ENCODE measurements around the gene SMIM9.

SMIM9 gene

GRCh38 chrX:154812341-154813101 lies 21.9 kb downstream of the SMIM9 start:
- no peak overlapping the region for H3K27ac ChIP-seq
- TF ChIP-seq, protein P1, sequence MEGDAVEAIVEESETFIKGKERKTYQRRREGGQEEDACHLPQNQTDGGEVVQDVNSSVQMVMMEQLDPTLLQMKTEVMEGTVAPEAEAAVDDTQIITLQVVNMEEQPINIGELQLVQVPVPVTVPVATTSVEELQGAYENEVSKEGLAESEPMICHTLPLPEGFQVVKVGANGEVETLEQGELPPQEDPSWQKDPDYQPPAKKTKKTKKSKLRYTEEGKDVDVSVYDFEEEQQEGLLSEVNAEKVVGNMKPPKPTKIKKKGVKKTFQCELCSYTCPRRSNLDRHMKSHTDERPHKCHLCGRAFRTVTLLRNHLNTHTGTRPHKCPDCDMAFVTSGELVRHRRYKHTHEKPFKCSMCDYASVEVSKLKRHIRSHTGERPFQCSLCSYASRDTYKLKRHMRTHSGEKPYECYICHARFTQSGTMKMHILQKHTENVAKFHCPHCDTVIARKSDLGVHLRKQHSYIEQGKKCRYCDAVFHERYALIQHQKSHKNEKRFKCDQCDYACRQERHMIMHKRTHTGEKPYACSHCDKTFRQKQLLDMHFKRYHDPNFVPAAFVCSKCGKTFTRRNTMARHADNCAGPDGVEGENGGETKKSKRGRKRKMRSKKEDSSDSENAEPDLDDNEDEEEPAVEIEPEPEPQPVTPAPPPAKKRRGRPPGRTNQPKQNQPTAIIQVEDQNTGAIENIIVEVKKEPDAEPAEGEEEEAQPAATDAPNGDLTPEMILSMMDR (IDR thresholded peaks at IDR 0.05) = no peak
- TF ChIP-seq ZFX (IDR thresholded peaks at IDR 0.05; ENCODE audit: borderline replicate concordance) = no peak

DNA sequence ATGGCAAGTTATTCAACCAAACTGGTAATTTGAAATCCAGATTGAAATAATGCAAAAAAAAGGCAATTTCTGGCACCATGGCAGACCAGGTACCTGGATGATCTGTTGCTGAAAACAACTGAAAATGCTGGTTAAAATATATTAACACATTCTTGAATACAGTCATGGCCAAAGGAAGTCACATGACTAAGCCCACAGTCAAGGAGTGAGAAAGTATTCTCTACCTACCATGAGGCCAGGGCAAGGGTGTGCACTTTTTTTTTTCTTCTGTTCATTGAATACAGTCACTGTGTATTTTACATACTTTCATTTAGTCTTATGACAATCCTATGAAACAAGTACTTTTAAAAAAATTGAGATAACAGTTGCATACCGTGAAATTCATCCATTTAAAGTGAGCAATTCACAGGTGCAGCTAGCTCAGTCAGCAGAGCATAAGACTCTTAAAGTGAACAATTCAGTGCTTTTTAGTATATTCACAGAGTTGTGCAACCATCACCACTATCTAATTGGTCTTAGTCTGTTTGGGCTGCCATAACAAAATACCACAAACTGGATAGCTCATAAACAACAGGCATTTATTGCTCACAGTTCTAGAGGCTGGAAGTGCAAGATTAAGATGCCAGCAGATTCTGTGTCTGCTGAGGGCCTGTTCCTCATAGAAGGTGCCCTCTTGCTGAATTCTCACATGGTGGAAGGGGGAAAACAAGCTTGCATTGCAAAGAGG lies 24.4 kb downstream of the SMIM9 start:
- TF ChIP-seq, protein P1 (IDR thresholded peaks at IDR 0.05) = no peak
- no peak for TF ChIP-seq ZFX (IDR thresholded peaks at IDR 0.05; ENCODE audit: borderline replicate concordance)
- H3K27ac ChIP-seq = no peak overlapping the region

DNA sequence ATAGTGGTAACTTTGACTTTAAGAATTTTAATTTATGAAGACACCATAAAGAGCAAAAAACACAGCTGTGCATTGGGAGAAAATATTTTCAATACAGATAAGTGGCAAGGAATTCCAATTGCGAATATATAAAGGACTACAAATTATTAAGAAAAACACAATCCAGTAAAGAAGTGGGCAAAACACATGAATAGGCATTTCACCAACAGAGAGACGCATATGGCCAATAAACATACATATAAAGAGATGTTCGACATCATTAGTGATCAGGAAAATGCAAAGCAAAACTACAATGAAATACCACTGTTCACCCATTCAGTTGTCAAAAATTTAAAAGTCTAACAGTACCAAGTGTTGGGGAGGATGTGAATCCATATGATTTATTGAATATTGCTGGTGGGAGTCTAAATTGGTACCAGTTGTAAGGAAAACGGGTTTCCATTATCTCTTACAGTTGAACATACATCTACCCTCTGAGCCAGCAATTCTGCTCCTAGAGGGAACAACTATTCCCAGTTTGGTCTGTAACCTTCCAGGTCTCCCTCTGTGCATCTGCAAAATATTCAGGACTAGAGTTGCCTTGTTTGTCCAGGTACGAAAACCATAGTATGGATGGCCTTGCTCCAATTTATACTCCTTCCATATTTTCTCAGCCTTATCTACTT lies 27.5 kb downstream of the SMIM9 start:
- H3K27ac ChIP-seq = no peak overlapping the region
- TF ChIP-seq, protein P1 (IDR thresholded peaks at IDR 0.05) = no peak
- no peak for TF ChIP-seq ZFX (IDR thresholded peaks at IDR 0.05; ENCODE audit: borderline replicate concordance)

- H3K27ac ChIP-seq = no peak overlapping the region
- TF ChIP-seq ZFX (IDR thresholded peaks at IDR 0.05; ENCODE audit: borderline replicate concordance) = no peak
- TF ChIP-seq, protein P1 (IDR thresholded peaks at IDR 0.05) = no peak
Observed at GRCh38 chrX:154805696-154806091, 28.8 kb downstream of the SMIM9 start.

DNA sequence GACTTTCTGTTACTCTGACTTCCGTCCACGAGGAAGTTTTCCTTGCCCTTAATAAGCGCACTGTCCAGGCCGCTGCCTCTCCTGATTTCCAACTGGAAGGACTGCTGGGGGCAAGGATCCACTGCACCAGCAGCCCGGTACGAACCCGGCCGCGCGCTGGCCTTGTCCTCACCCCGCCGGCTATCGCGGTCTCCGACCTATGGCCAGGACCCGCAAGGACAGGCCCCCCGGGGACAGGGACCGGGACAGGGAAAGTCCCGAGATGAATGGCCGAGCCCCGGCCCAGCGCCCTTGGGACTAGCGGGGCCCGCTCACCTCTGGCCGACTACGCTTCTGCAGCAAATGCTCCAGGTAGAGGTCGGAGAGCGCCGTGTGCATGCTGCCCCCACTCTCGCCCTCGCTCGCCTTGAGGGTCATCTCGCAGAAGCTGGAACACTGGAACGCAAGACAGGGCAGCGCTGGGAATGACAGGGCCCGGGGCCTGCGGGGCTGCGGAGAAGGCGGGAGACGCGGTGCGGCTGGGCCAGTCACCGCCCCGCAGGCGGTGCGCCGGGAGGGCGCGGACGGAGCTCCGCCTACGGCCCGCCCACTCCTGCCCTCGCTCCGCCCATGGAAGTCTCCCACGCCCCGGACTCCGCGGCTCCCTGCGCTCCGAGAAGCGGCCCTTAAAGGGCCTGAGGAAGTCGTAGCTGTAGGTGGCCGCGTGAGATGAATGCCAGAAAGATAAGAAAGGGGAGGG lies 29.3 kb downstream of the SMIM9 start, which contains the start of gene MPP1:
Gene MPP1 (minus strand): TSS at position 529 of the 739 bp plus-strand sequence. CDS start 112 bp downstream, at position 417.
- TF ChIP-seq, protein P1 (IDR thresholded peaks at IDR 0.05) = no peak
- no peak for TF ChIP-seq ZFX (IDR thresholded peaks at IDR 0.05; ENCODE audit: borderline replicate concordance)
- H3K27ac ChIP-seq = 0 out of 2 replicates have a peak within 1 kb of the TSS, but pooled peaks have one; percentile 26

- 0 out of 2 replicates have a peak overlapping the region, but pooled peaks have one; percentile 26 for H3K27ac ChIP-seq
- TF ChIP-seq, protein P1 (IDR thresholded peaks at IDR 0.05) = no peak
- no peak for TF ChIP-seq ZFX (IDR thresholded peaks at IDR 0.05; ENCODE audit: borderline replicate concordance)
Observed at GRCh38 chrX:154804261-154804956, 30.1 kb downstream of the SMIM9 start.
